Measurements from ENCODE around the gene UBE3A.

DNA sequence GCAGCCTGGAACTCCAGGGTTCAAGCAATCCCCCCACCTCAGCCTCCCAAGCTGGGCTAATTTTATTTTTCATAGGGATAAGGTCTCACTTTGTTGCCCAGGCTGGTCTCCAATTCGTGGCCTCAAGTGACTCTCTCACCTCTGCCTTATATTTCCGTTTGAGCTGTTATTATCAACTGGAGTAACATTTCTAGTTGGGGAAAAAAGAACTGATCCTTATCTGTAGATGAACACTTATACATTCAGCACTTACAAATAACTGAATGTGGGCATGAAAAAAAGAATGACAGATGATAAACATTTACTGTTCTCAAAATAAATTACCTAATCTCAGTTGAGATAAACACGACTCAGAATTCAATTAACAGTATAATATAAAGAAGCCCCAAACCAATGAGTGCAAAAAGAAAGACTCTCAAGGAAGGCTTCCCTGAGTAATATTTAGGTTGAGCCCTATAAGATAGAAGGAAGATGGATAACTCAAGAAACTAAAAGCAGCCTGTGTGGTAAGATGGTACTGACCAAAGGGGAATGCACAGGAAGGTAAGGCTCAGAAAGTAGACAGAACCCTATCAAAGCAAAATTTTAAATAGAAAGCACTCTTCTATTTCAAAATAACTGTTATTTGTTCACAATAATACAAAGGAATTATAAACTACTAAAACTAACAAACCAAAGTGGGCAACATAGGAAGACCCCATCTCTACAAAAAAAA, 11.8 kb downstream of the UBE3A start:
- TF ChIP-seq FOXK2 (IDR thresholded peaks at IDR 0.05) = no peak
- TF ChIP-seq ZNF384 (IDR thresholded peaks at IDR 0.05) = no peak
- no peak for TF ChIP-seq TARDBP (IDR thresholded peaks at IDR 0.05)
- TF ChIP-seq, protein P1, sequence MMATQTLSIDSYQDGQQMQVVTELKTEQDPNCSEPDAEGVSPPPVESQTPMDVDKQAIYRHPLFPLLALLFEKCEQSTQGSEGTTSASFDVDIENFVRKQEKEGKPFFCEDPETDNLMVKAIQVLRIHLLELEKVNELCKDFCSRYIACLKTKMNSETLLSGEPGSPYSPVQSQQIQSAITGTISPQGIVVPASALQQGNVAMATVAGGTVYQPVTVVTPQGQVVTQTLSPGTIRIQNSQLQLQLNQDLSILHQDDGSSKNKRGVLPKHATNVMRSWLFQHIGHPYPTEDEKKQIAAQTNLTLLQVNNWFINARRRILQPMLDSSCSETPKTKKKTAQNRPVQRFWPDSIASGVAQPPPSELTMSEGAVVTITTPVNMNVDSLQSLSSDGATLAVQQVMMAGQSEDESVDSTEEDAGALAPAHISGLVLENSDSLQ (IDR thresholded peaks at IDR 0.05) = no peak
- no peak for TF ChIP-seq SP1 (IDR thresholded peaks at IDR 0.05)
- no peak for TF ChIP-seq BHLHE40 (IDR thresholded peaks at IDR 0.05; ENCODE audit: borderline replicate concordance)
- no peak for TF ChIP-seq FOXM1 (IDR thresholded peaks at IDR 0.05; ENCODE audit: borderline replicate concordance)
- TF ChIP-seq HDGF (IDR thresholded peaks at IDR 0.05; ENCODE audit: borderline replicate concordance) = no peak
- TF ChIP-seq ARNT (IDR thresholded peaks at IDR 0.05) = no peak
- no peak for TF ChIP-seq ELF4 (IDR thresholded peaks at IDR 0.05)
- TF ChIP-seq FOXA1 (IDR thresholded peaks at IDR 0.05) = no peak
- no peak for TF ChIP-seq L3MBTL2 (conservative IDR thresholded peaks at IDR 0.05)

All from HEK293T (cell line).